ENCODE data around the gene SAMD4A.

The SAMD4A gene

GRCh38 chr14:54778618-54779345, 211.9 kb downstream of the SAMD4A start:
- Histone ChIP-seq H3K4me3 (ENCODE audit: insufficient read depth, low read length, poor library complexity, severe bottlenecking) (no peak overlapping the region), H3K36me3 (ENCODE audit: low read length) (no peaks in the 10 kb centered on the region), H3K4me2 (ENCODE audit: low read depth, low read length, poor library complexity, severe bottlenecking) (no peak overlapping the region), H3K27ac (ENCODE audit: low read depth, low read length) (no peak overlapping the region), H3F3A (ENCODE audit: insufficient read depth) (no peaks in the 10 kb centered on the region), H3K79me2 (ENCODE audit: insufficient read depth, low read length) (no peaks in the 10 kb centered on the region), H3K9ac (ENCODE audit: low read length) (no peak overlapping the region), H2AFZ (ENCODE audit: low read depth, low read length, severe bottlenecking) (no peak overlapping the region), H4K20me1 (ENCODE audit: low read depth, low read length) (no peaks in the 10 kb centered on the region), H3K27me3 (ENCODE audit: low read length) (no peaks in the 10 kb centered on the region), H3K9me2 (replicated peaks; ENCODE audit: insufficient read depth, low read length) (no peaks in the 10 kb centered on the region), H3K9me3 (ENCODE audit: insufficient read depth, low read length) (no peaks in the 10 kb centered on the region)
- TF ChIP-seq CTCF (IDR thresholded peaks at IDR 0.05; ENCODE audit: insufficient read depth, low read length, poor library complexity, severe bottlenecking) (no peak), EZH2phosphoT487 (conservative IDR thresholded peaks at IDR 0.05; ENCODE audit: low read length) (no peak)

GRCh38 chr14:54781080-54781479, 214.2 kb downstream of the SAMD4A start:
- no peak overlapping the region for H3K9ac ChIP-seq (ENCODE audit: low read length)
- no peaks in the 10 kb centered on the region for H3F3A ChIP-seq (ENCODE audit: insufficient read depth)
- H3K4me3 ChIP-seq (ENCODE audit: insufficient read depth, low read length, poor library complexity, severe bottlenecking): no peak overlapping the region
- H3K9me2 ChIP-seq (replicated peaks; ENCODE audit: insufficient read depth, low read length): no peaks in the 10 kb centered on the region
- H3K36me3 ChIP-seq (ENCODE audit: low read length): no peaks in the 10 kb centered on the region
- no peaks in the 10 kb centered on the region for H4K20me1 ChIP-seq (ENCODE audit: low read depth, low read length)
- no peak overlapping the region for H3K27ac ChIP-seq (ENCODE audit: low read depth, low read length)
- H3K9me3 ChIP-seq (ENCODE audit: insufficient read depth, low read length): no peaks in the 10 kb centered on the region
- no peaks in the 10 kb centered on the region for H3K27me3 ChIP-seq (ENCODE audit: low read length)
- TF ChIP-seq CTCF (IDR thresholded peaks at IDR 0.05; ENCODE audit: insufficient read depth, low read length, poor library complexity, severe bottlenecking): no peak
- no peak for TF ChIP-seq EZH2phosphoT487 (conservative IDR thresholded peaks at IDR 0.05; ENCODE audit: low read length)
- no peak overlapping the region for H2AFZ ChIP-seq (ENCODE audit: low read depth, low read length, severe bottlenecking)
- H3K4me2 ChIP-seq (ENCODE audit: low read depth, low read length, poor library complexity, severe bottlenecking): no peak overlapping the region
- H3K79me2 ChIP-seq (ENCODE audit: insufficient read depth, low read length): no peaks in the 10 kb centered on the region

GRCh38 chr14:54781961-54782750, 215.2 kb downstream of the SAMD4A start:
- Histone ChIP-seq H3K79me2 (ENCODE audit: insufficient read depth, low read length) (no peaks in the 10 kb centered on the region), H3K27me3 (ENCODE audit: low read length) (no peaks in the 10 kb centered on the region), H3F3A (ENCODE audit: insufficient read depth) (no peaks in the 10 kb centered on the region), H2AFZ (ENCODE audit: low read depth, low read length, severe bottlenecking) (no peak overlapping the region), H3K9me2 (replicated peaks; ENCODE audit: insufficient read depth, low read length) (no peaks in the 10 kb centered on the region), H3K9me3 (ENCODE audit: insufficient read depth, low read length) (no peaks in the 10 kb centered on the region), H3K4me3 (ENCODE audit: insufficient read depth, low read length, poor library complexity, severe bottlenecking) (no peak overlapping the region), H3K27ac (ENCODE audit: low read depth, low read length) (no peak overlapping the region), H3K4me2 (ENCODE audit: low read depth, low read length, poor library complexity, severe bottlenecking) (no peak overlapping the region), H3K36me3 (ENCODE audit: low read length) (no peaks in the 10 kb centered on the region), H4K20me1 (ENCODE audit: low read depth, low read length) (no peaks in the 10 kb centered on the region), H3K9ac (ENCODE audit: low read length) (no peak overlapping the region)
- TF ChIP-seq EZH2phosphoT487 (conservative IDR thresholded peaks at IDR 0.05; ENCODE audit: low read length) (no peak), CTCF (IDR thresholded peaks at IDR 0.05; ENCODE audit: insufficient read depth, low read length, poor library complexity, severe bottlenecking) (no peak)

Data from SU-DHL-6 (cell line).